GM19025 (cell line): ENCODE data around the gene CCDC178.

ENCODE experiments used
- ATAC-seq: cut with Tn5 transposase; IDR thresholded peaks from one replicate; pipeline ENCODE4 v1.9.1; 2021; ENCODE audit warnings: mild to moderate bottlenecking, low read depth, moderate library complexity; ENCODE audit not compliant: unreplicated experiment

The CCDC178 gene

DNA sequence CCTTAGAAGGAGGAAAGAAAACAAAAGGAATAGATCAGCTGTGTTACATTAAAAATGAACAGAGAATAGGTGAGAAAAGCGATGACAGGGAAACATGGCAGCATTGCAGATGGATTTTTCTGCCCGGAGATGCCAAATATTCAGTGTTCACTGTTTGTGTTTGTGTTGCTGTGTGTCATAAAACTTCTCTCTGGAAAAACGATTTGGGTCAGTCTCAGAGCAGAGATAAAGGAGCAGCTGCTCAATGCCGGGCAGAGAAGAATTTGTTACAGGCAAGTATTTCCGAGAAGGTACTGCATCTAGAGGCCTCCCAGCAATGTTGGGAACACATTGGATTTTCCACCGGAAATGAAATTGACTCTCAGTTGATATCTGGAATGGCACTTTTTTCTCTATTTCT lies 511.3 kb downstream of the CCDC178 start:
- ATAC-seq = no peak

DNA sequence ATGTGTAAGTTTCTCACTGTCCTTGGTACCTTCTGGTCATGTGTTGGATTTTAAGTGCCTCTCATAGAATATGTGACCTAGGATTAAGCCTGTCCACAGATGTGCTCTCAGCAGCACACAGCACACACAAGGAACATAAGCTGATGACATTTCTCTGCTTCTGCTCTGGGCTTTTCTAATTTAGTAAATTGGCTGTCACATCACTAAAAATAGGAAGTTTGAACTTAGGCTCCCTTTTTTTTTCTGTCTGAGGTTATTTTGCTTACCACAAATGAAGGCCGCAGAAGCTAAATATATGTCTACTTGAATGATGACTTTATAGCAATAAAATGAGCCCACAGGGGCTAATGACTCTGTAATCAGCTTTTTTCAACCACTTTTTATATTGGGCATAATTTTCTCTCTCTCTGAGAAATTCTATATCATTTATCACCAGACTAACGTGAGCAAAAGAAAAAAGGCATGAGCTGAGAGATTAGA lies 517.5 kb downstream of the CCDC178 start:
- no peak for ATAC-seq

DNA sequence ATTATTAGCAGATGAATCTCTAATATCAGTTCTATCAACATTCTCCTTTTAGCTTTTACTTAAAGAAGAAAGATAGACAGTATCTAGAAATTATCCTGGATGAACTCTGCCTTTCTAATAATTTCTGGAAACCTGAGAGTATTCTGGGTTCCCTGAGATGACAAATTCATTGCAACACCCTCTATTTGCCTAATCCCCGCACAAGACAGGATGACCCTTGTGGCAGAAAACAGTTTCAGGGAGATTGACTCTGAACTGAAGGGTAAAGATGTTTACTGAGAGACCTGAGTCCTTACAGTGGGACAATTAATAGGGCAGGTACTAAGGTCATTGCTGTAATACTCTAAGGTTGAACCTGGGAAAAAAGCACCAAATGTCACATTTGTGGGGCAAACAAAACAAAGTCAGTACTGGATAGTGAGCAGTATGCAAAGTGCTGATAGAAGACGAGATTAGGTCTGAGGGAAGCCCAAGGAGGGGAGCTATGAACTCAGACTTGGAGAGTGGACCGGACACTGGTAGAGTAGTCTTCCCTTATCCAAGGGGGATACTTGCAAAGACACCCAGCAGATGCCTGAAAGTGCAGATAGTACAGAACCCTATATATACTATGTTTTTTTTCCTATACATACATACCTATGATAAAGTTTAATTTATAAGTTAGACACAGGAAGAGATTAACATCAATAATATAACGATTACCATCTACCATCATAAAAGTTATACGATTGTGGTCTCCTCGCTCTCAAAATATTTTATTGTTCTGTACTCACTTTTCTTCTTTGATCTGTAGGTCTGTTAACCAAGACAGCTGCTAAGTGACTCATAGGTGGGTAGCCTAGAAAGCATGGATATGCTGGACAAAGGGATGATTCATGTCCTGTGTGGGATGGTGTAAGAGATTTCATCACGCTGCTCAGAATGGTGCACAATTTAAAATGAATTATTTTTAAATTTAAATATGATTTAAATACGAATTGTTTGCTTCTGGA lies 519.4 kb downstream of the CCDC178 start:
- ATAC-seq = no peak

DNA sequence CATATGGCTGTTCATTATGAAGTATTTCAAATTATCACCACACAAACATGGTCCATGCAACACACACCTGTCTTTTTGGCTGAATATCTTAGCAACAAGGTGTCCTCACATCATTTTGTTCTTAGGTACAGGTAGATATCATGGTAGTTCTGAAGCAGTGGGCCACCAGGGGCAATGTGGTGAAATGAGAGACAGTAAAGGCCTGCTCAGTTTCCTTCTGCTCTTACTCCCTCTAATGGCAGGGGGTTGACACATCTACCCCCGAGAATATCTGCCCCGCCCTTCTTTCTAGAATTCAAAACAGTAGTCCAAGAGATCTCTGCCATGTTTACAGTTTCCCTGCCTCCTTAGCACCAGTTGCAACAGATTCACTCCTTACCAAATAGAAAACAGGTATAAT lies 520.7 kb downstream of the CCDC178 start:
- peak; percentile 86 for ATAC-seq

DNA sequence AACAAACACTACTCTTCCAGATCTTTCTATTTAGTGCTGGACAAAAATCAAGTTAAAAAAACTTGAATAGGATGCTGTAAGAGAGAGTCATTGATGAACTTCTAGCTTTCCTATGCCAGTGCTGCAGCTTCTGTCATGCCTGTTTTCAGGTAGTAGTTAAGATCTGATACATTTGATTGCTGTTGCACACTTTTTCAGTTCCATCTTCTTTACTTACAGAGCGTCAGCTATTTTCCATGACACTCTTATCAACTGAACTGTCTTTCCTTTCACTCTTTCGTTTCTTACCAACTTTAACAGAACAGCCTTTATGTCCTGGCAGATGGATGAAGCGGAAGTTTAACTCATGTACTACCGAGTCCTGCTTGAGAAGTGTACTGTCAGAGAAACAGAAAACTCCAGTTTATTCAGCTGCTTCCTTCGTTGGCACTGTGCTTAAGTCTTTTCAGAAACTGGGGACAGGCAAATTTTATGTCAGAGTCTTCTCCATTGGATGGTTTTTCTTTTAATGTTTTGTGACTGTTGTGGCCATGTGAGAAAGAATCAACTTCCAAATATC lies 521.8 kb downstream of the CCDC178 start:
- no peak for ATAC-seq

DNA sequence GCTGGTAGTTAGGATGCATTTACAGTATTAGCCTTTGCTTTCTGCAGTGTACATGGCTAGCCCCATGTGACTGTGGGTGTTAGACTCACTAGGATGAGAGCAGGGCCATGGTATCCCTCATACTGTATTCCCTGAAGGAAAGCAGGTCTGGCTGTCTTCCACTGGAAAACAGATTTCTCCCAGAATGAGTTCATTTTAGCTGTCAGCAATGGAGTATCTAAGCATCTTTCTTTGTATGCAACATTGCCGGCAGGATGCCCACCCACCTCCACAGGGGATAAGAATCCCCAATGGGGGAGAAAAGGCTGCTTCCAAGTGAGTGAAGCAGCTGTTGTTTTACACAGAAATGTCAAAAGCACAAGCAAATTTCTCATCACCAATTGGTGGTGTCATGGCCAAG lies 525.0 kb downstream of the CCDC178 start:
- no peak for ATAC-seq

DNA sequence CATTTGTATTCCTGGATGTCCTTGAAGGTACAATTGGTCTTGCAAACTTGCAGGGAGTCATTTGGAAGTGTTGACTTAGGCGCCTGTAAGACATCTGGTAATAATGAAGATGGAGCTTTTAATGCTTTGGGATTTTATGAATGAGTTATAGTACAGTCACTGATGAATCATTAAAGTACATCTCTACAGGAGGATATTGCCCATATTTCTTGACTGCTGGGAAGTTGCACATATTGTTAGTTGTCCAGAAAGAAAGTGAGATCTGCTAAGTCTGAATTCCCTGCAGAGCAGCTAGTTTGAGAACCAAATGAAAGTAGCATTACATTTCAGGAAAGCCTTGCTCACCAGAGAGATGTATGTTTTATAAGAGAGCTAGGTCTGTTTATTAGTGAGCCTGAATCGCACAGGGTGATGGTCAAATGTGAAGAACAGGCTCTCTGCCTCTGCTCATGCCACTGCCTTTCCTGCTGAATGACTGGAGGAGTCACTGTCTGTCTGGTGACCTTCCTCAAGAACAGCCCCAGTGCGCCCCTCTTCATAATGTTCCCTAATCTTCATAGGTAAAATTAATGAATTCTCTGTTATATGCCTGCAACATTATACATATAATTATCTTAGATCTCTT lies 528.7 kb downstream of the CCDC178 start:
- no peak for ATAC-seq

DNA sequence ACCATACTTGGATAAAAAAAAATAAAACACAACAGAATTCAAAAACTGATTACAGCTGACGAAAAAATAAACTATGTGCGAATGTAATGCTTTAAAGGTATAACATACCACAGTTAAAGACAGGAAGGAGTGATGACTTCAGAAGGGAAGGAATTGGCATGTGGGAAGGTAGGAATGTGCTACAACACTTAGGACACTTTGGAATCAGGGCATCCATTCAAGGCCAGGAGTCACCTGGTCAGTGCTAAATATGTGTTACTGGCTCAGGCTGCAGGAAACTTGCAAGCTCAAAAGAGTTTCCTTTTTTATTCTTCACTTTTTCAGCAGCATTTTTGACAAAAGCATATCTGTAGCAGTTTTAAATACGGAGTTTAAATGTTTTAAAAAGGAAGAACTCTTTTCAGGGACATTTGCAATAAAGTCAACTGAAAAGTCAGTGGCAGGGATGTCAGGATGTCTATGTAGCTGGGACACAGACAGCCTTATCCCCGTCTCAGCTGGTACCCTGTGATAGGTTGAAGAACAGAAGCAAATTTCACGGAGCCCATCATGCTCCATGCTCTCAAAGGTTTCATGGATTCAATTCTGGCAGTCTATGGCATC lies 529.7 kb downstream of the CCDC178 start:
- ATAC-seq = no peak

DNA sequence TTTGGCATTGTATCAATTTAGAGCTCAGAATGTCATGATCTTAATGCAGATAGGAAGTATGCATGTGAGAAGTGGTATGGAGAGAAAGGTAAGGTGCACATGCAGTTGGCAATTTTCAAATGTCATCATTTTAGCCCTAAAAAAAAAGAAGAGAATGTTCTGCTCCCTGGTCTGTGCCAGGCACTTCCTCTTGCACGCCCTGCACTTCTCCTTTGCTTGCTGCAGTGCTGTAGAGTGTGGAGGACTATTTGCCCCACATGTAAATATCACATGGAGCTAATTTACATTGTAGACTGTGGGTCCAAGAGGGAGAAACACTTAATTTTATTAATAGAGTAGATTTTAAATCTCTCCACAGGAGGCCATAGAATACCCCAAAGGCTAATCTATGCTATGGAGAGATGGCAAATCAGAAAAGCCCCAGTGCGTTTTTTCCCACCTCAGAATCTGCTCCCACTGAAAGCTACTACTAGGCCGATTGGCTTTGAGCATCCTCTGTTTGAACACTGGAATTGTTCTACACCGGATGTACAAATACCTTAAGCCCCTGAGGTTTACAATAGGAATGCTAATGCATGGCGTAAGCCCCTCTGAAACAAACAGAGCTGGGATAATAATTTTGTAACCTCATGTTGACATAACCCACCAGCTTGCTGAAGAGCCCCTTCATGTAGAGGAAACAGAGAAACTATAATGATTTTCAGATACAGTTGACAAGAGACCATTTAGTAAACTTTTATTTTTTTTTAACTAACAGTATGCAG lies 530.5 kb downstream of the CCDC178 start:
- ATAC-seq = no peak

DNA sequence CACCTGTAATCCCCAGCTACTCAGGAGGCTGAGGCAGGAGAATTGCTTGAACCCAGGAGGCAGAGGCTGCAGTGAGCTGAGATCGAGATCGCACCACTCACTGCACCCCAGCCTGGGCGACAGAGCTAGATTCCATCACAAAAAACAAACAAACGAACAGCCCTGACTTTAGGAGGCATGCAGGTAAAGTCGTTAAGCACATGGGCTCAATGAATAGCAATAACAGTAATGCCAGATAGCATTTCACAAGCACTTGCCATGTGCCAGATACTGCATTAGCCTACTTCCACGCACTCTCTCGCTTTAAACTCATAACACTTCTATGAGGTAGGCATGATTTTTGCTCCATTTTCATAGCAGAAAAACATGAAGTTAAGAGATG lies 532.1 kb downstream of the CCDC178 start:
- no peak for ATAC-seq

DNA sequence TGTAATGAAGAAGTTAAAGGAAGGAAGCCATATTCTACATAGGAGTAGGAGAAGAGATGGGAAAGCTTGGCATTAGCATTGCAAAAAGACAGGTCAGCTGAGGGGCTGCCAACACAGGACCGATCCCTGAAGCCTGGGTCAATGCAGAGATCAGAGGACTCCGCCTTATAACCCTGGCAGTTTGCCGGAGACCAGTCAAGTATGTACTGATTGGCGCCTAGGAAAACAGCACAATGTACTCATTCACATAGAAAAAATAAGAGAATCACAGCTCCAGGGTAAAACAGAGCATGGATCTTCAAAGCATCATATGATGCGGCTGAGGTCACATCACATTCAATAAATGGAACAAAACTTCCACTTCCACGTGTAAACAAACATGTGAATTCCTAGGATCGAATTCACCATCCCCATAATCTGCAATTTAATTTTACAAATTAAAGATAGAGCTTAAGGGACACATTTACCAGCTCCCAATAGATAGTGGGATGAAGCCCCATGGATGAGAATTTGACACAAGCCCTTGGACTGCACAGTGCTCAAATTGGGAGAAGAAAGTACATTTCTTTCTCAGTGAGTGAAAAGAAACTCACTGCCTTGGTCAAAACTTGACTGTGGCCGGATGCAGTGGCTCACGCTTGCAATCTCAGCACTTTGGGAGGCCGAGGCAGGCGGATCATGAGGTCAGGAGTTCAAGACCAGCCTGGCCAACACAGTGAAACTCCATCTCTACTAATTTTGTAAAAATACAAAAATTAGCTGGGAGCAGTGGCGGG lies 532.7 kb downstream of the CCDC178 start:
- no peak for ATAC-seq

DNA sequence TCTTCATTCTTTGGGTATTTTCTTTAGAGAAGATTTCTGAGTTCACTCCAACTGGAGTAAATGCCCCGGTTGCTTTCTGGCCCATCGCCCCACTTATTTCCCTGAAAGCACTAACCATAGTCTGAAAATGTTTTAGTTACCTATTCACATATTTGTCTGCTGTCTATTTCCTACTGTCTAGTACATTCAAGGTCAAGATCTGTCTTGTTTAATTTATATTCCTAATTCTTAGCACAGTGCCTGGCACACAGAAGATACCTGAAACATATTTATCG lies 533.3 kb downstream of the CCDC178 start:
- ATAC-seq = no peak

DNA sequence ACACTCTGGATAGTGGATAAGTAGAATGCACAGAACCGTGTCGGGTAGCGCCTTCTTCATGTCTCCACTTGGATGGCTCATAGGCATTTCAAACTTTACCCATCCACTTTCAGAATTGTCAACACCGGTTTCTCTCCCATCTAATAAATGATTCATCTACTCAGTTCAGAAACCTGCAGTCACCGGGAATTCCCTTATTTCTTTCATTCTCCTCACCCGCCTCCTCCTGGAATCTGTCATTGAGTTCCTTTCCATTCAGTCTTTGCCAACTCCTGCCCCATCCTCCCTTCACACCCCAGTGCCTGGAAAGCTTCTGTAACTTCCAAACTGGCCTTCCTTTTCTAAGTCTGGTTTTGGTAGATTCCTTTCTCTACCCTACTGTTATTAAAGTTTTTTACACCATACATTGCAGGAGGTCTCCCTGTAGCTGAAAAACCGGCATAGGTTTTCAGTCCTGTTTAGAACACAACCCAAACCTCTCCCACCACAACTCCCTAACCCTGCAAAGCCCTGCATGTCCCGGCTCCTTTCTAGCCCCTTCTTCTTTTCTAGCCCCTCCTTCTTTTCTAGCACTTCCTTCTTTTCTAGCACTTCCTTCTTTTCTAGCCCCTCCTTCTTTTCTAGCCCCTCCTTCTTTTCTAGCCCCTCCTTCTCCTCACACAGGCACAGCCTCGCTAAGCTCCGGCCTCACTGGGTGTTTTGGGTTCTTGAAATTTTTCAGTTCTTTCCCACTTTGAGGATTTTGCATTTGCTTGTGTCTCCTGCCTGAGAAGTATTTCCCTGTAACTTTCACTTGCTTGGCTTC lies 533.8 kb downstream of the CCDC178 start:
- ATAC-seq = no peak

DNA sequence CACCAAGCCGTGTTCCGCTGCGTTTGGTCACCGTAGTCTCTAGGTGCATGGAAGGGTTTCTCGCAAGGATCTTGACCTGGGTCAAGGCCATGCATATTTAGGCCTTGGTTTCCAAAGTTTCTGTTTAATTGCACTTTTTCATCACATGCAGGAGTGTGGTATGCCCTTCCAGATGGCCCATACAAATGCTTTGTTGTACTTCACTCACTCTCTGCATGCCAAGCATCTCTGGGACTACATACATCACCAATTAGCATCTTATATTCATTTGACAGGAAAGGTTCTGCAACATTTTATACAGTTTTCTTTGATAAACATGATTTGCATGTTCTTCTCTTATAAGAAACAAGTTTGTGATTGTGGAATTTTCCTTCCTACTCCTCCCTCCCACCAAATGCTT lies 534.9 kb downstream of the CCDC178 start:
- ATAC-seq = no peak

DNA sequence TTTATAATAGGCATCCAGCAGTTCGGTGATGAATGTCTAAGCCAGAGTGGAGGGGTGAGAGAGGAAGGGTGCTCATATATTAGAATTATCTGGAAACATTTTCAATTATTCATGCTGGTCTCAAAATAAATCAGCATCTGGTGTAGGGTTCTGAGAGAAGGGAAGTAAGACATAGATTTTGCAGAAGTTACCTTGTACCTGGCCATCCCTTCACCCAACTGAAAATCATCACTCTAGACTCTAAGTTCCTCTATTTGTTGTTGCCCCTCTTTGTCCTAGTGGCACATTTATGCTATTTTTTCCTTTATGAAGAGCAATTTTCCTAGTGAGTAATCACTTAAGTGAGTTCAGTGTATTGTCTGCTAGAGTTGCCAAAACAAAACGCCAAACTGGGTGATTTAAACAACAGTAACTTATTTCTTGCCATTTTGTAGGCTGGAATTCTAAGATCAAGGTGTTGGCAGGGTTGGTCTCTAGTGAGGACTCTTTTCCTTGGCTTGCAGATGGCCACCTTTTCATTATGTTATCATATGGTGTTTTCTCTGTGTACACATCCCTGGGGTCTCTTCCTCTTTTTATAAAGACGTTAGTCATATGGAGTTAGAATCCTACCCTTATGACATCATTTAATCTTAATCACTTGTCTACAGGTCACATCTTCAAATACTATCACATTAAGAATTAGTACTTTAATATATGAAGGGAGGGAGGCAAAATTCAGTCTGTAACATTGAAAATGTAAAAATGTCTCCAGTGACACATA lies 537.8 kb downstream of the CCDC178 start:
- no peak for ATAC-seq

DNA sequence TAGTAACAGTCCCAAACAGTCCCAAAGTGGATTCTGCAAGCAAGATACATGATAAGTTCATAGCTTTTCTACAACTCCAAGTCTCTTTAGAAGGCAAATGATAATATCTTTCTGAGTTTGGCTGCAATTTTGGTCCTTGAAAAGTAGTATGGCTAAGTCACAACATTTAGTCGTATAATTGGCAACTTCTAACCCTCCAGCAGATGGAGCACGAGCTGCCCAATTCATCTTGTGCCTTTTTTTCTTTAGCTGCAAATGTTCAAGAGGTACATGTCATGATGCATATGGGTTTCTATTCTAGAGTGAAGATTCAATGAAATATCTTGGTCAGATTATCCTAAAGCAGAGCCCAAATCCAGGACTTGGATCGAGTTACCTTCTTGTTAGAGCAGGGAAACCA lies 540.7 kb downstream of the CCDC178 start:
- ATAC-seq = no peak

DNA sequence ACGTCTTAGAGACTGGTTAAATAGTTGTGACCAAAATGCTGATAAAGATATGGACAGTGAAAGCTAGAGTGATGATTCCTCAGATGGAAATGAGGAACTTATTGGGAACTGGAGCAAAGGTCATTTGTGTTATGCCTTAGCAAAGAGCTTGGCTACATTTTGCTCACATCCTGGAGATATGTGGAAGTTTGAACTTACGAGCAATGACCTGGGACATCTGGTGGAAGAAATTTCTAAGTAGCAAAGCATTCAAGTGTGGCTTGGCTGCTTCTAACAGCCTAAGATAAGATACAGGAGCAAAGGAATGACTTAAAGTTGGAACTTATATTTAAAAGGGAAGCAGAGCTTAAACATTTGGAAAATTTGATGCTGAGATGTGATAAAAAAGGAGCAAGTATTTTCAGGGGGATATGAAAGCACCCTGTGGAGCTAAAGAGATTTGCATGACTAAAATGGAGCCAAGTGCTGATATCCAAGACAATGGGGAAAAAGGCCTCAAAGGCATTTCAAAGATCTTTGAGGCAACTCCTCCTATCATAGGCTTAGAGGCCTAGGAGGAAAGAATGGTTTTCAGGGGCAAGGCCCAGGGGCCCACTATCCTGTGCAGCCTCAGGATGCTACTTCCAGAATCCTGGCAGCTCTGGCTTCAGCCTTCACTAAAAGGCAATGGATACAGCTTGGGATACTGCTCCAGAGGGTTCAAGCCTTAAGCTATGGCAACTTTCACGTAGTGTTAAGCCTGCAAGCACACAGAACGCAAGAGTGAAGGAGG lies 543.6 kb downstream of the CCDC178 start:
- ATAC-seq = no peak

DNA sequence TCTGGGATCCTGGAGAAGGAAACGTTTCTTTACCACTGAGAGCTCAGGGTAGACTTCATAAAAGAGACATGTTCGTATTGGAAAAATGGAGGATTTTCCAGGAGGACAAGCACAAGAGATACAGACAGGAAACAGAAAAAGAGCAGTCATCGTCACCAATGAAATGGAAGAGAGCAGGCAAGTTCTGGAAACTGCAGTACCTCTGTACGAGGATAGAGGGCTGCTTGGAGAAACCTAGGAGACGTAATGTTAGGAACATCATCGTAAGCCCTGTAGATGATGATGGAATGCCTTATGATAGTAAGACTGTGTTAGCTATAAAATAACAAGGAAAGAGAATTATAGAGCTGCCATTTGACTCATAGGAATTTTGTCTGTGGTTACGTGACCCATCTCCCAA lies 546.6 kb downstream of the CCDC178 start:
- no peak for ATAC-seq
